NT2/D1 (cell line): ENCODE results near the gene GNG12.

Experiments
- DNase-seq: peaks from one replicate; pipeline ENCODE4 v3.0.0-alpha.2; 2011; ENCODE audit warnings: low read depth, low spot score
- H3K27me3 ChIP-seq: 2 replicates; pipeline ENCODE4 v1.6.0; 2011; ENCODE audit warnings: mild to moderate bottlenecking; ENCODE audit not compliant: insufficient read length, insufficient read depth
- H3K36me3 ChIP-seq: 2 replicates; pipeline ENCODE4 v1.6.1; 2011; ENCODE audit warnings: mild to moderate bottlenecking, low read length, mixed read lengths; ENCODE audit not compliant: insufficient read depth, insufficient read length
- H3K4me1 ChIP-seq: 2 replicates; pipeline ENCODE4 v1.5.1; 2011; ENCODE audit not compliant: insufficient read depth, insufficient read length
- H3K4me3 ChIP-seq: 2 replicates; pipeline ENCODE4 v1.5.1; 2011; ENCODE audit warnings: low read depth; ENCODE audit not compliant: insufficient read length
- H3K9ac ChIP-seq: 2 replicates; pipeline ENCODE4 v1.6.0; 2011; ENCODE audit warnings: low read depth; ENCODE audit not compliant: insufficient read length
- H3K9me3 ChIP-seq: 2 replicates; pipeline ENCODE4 v1.5.1; 2011; ENCODE audit warnings: mild to moderate bottlenecking, low read length; ENCODE audit not compliant: insufficient read depth
- SUZ12 ChIP-seq: IDR thresholded peaks from 2 replicates; pipeline ENCODE4 v1.6.1; 2011; ENCODE audit not compliant: insufficient read length, insufficient read depth; ENCODE audit errors: extremely low read depth
- YY1 ChIP-seq: IDR thresholded peaks from 2 replicates; pipeline ENCODE4 v1.6.1; 2011; ENCODE audit not compliant: insufficient read length, insufficient read depth
- ZNF274 ChIP-seq: IDR thresholded peaks from 2 replicates; pipeline ENCODE4 v1.6.1; 2011; ENCODE audit warnings: mild to moderate bottlenecking, low read depth, low read length

Gene GNG12

GRCh38 chr1:67737875-67738274 is 95.4 kb downstream of the GNG12 start:
- no peak for DNase-seq
- no peak for TF ChIP-seq SUZ12
- TF ChIP-seq YY1, result no peak
- TF ChIP-seq ZNF274, result no peak
- Histone ChIP-seq H3K4me3 (no peak overlapping the region), H3K9ac (no peak overlapping the region), H3K27me3 (no peaks in the 10 kb centered on the region), H3K9me3 (no peaks in the 10 kb centered on the region), H3K4me1 (peaks cover 10% of the 10 kb centered on the region), H3K36me3 (peaks cover 2% of the 10 kb centered on the region)

- Histone ChIP-seq H3K9me3 (no peaks in the 10 kb centered on the region), H3K4me3 (no peak overlapping the region), H3K4me1 (peaks cover 13% of the 10 kb centered on the region), H3K9ac (no peak overlapping the region), H3K27me3 (no peaks in the 10 kb centered on the region), H3K36me3 (peaks cover 2% of the 10 kb centered on the region)
- DNase-seq, result no peak
- TF ChIP-seq SUZ12 (no peak), YY1 (no peak), ZNF274 (no peak)
Observed at GRCh38 chr1:67736750-67737149, 96.5 kb downstream of the GNG12 start.

- Histone ChIP-seq H3K9ac (no peak overlapping the region), H3K36me3 (peaks cover 2% of the 10 kb centered on the region), H3K27me3 (no peaks in the 10 kb centered on the region), H3K4me3 (no peak overlapping the region), H3K9me3 (no peaks in the 10 kb centered on the region), H3K4me1 (peaks cover 13% of the 10 kb centered on the region)
- TF ChIP-seq YY1 (no peak), SUZ12 (no peak), ZNF274 (no peak)
- DNase-seq, result no peak
Observed at GRCh38 chr1:67735806-67736627, 97.2 kb downstream of the GNG12 start.

- Histone ChIP-seq H3K27me3 (no peaks in the 10 kb centered on the region), H3K9ac (no peak overlapping the region), H3K36me3 (no peaks in the 10 kb centered on the region), H3K4me3 (no peak overlapping the region), H3K9me3 (no peaks in the 10 kb centered on the region), H3K4me1 (peaks cover 13% of the 10 kb centered on the region)
- DNase-seq, result no peak
- TF ChIP-seq SUZ12 (no peak), YY1 (no peak), ZNF274 (no peak)
Observed at GRCh38 chr1:67735206-67735605, 98.1 kb downstream of the GNG12 start.

- DNase-seq, result no peak
- H3K36me3 ChIP-seq, result no peaks in the 10 kb centered on the region
- H3K4me1 ChIP-seq, result peaks cover 13% of the 10 kb centered on the region
- TF ChIP-seq YY1, result no peak
- TF ChIP-seq SUZ12, result no peak
- no peak for TF ChIP-seq ZNF274
- no peaks in the 10 kb centered on the region for H3K27me3 ChIP-seq
- H3K4me3 ChIP-seq, result no peak overlapping the region
- no peak overlapping the region for H3K9ac ChIP-seq
- H3K9me3 ChIP-seq, result no peaks in the 10 kb centered on the region
Observed at GRCh38 chr1:67734323-67734690, 99.0 kb downstream of the GNG12 start.

- H3K9me3 ChIP-seq, result no peaks in the 10 kb centered on the region
- H3K4me1 ChIP-seq, result peaks cover 13% of the 10 kb centered on the region
- no peak for TF ChIP-seq SUZ12
- no peak for TF ChIP-seq YY1
- no peak for TF ChIP-seq ZNF274
- H3K9ac ChIP-seq, result no peak overlapping the region
- no peak overlapping the region for H3K4me3 ChIP-seq
- DNase-seq, result no peak
- H3K36me3 ChIP-seq, result no peaks in the 10 kb centered on the region
- H3K27me3 ChIP-seq, result no peaks in the 10 kb centered on the region
Observed at GRCh38 chr1:67733681-67734322, 99.5 kb downstream of the GNG12 start.

- no peak overlapping the region for H3K4me3 ChIP-seq
- no peaks in the 10 kb centered on the region for H3K27me3 ChIP-seq
- DNase-seq, result no peak
- TF ChIP-seq ZNF274 (no peak), SUZ12 (no peak)
- H3K36me3 ChIP-seq, result no peaks in the 10 kb centered on the region
- H3K9ac ChIP-seq, result no peak overlapping the region
- no peaks in the 10 kb centered on the region for H3K9me3 ChIP-seq
- peaks cover 13% of the 10 kb centered on the region for H3K4me1 ChIP-seq
Observed at GRCh38 chr1:67732750-67733151, 100.5 kb downstream of the GNG12 start.
